GM18867 (cell line): Measurements from ENCODE around the gene HTR2A.

Experiments used
- ATAC-seq: cut with Tn5 transposase; IDR thresholded peaks from one replicate; pipeline ENCODE4 v1.9.1; 2021; ENCODE audit warnings: mild to moderate bottlenecking, moderate library complexity; ENCODE audit not compliant: unreplicated experiment

Gene HTR2A

DNA sequence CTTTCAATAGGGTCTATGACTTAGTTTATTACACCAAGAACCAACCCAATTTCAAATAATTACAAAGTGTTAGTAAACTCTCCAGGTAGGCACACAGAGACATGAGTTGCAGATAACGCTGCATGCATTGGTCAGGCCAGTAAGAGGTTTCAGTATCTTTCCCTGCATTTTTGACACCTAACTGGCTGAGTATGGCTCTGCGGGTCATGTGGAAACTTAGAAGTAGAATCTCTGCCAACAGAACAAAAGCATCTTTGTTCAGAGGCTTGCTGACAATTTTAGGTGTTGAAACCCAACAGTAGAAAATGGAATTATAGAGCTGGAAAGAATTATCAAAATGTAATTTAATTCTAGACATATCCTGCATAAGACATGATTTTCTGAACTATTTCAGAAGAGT lies 25.3 kb downstream of the HTR2A start:
- ATAC-seq, result no peak

DNA sequence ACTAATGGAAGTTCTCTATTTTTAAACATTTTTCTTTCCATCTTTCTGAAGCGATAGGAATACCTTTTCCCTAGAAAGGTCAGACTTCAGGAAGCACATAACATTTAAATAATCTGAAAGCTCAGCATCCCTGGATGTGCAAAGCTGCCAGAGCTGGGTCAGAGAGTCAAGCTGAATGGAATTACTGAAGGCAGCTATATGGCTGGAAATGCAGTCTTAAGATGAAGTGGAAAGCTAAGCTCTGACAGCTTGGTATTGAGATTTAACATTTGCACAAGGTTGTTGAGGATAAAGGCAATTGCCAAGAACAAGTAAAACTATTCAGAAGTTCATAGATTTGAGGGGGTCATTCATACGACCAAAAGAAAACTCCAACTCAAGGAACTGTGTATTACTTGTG lies 28.8 kb downstream of the HTR2A start:
- no peak for ATAC-seq

DNA sequence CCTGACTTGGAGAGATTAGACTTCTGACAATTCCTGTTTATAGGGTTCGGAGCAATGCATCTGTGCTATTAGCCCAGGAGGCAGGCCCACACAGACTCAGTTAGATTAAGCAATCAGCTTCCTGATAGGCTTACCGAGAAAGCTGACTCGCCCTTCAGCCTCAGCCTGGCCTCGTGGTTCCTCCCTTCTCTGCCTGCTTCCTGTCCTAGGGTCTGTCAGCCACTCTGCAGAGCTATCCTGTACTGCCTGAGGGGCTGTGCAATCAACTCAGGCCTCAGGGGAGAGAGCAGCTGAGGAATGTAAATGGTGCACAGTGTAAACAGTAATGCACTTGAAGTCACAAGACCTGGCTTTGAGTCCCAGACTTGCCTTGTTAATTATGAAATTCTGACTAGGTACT lies 30.7 kb downstream of the HTR2A start:
- no peak for ATAC-seq

GRCh38 chr13:46864941-46865340 lies 31.9 kb downstream of the HTR2A start:
- ATAC-seq, result no peak

DNA sequence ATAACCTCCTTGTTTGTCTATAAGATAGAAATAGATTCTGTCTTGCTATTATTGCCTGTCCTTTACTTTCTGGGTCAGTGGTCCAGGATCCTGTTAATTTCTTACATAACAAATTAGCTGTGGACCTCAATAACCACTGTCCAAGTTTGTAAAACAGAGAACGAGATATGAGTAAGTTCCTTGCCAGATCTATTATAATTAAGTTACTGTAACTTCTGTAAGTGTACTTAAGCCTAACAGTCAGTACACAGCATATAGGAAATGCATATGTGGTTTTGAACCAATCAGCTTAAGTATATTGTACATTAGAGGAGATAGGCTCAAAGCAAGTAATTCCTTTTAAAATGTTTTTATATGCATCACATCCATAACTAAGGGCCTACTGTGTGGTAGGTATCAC lies 34.9 kb downstream of the HTR2A start:
- ATAC-seq, result no peak

DNA sequence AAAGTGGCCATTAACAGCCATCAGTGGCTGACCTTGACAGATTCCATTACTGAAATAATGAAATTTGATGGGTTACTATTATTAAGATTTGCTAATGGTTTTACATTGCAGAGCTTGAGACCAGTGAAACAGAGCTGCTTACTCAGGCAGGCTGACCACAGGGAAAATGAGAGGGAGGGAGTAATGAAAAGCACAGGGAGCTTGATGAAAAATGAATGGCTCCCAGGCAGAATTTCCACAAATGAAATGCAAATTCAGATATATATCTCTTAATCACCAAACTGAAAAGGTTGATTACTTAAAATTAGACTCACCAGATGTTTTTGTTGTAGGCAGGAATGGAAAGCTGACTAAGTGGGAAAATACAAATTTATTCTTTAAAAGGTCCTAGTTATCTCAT lies 36.1 kb downstream of the HTR2A start:
- ATAC-seq, result no peak

GRCh38 chr13:46858776-46859175 lies 38.1 kb downstream of the HTR2A start:
- ATAC-seq, result no peak

- no peak for ATAC-seq
Observed at GRCh38 chr13:46858163-46858562, 38.7 kb downstream of the HTR2A start.

GRCh38 chr13:46855664-46856063 lies 41.2 kb downstream of the HTR2A start:
- ATAC-seq, result no peak

DNA sequence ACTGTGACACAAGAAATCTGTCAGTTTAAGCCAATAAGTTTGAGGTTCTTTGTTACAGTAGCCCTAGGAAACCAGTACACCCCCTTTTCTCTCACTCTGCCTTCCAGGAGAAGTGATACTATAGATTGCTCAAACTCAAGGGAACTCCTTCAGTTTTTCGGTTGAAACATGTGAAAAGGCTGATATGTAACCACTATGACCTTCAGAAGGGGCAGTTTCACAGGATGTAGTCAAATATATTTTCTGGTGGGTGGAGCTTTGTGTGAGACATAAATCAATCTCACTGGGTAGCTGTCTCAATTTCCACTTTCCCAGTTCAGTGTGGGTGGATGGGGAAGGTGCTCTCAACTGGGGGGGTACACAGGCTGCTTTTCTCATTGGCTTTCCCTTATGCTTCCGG lies 41.7 kb downstream of the HTR2A start:
- ATAC-seq, result peak; percentile 81

GRCh38 chr13:46852168-46852567 lies 44.7 kb downstream of the HTR2A start:
- no peak for ATAC-seq

DNA sequence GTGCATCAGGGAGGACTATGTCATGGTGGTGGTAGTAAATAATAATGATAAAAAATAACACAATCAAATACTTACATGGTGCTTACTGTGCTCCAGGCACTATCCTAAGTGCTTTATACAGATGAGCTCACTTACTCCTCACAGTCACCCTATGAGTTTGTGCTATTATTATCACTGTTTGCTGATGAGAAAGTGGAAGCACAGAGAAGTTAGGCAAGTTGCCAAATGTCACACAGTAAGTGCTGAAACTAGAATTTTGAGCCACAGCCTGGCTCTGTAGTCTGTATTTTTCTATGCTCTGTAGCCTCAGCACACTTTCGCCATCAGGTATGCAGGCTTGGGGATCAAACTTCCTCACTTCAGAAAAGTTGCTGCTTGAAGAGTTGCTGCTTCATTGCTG lies 46.6 kb downstream of the HTR2A start:
- ATAC-seq, result peak; percentile 56

- no peak for ATAC-seq
Observed at GRCh38 chr13:46846726-46847125, 50.1 kb downstream of the HTR2A start.

- ATAC-seq, result no peak
Observed at GRCh38 chr13:46845146-46845545, 51.7 kb downstream of the HTR2A start.

DNA sequence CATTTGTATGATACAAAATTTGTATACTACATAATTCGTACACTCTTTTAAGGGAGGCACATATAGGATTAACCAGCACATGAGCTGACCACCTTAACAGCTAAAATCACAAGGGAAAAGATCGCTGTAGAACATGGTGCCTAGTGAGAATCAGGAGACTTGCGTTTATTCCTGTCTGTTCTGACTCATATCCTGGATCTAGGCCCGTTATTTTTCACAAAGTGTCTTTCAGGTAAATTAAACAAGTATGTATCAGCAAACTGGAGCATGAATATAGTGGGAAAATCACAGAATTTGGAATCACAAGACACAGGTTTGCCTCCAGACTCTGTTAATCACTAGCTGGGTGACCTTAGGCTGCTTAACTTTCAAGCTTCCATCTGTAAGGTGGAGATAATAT lies 52.4 kb downstream of the HTR2A start:
- no peak for ATAC-seq

DNA sequence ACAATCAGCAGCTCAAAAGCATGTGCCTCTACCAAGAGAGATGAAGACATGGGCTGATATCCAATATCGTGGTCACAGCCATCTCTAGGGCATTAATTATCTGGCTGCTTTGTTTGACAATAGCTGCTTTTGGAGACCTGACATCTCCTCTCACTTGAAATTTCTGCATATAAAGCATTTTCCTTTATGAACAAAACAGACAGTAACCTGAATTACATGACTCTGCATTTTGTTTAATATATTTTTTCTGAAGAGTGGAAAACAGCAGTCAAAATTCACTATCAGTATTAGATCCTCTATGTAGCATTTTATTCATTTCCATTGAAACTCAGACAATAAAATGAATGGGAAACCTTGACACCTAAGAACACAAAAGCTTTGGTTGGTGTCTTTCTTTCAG lies 57.5 kb downstream of the HTR2A start:
- ATAC-seq, result no peak

- no peak for ATAC-seq
Observed at GRCh38 chr13:46834657-46835056, 62.2 kb downstream of the HTR2A start.

- ATAC-seq, result peak; percentile 49
Observed at GRCh38 chr13:46831588-46832194, 65.2 kb downstream of the HTR2A start.

GRCh38 chr13:46830405-46831005 lies 66.3 kb downstream of the HTR2A start:
- ATAC-seq, result no peak

- ATAC-seq, result no peak
Observed at GRCh38 chr13:46822551-46822950, 74.3 kb downstream of the HTR2A start.

GRCh38 chr13:46817838-46818476 lies 78.9 kb downstream of the HTR2A start:
- no peak for ATAC-seq

DNA sequence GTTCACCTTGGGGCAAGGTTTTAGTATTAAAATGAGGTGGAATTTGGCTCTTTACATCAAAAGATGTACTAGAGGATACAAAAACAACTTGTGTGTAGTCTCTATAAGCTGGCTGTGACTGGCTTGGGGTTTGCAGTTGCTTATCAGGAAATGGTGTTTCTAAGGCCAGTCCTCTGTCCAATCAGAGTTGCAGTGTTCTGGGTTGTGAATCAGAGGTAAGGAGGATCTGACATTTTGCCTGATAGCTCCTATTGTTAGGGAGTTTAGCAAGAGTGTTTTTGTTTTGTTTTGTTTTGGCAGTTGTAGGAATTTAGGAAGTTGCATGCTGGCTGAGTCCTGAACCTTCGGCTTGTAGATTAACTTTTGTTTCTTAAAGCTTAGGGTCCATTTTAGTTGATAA lies 79.8 kb downstream of the HTR2A start:
- no peak for ATAC-seq

GRCh38 chr13:46816371-46816770 lies 80.5 kb downstream of the HTR2A start:
- ATAC-seq, result no peak
